DOHH2 (cell line): ENCODE data around the gene APOL2.

Source experiments
- EZH2phosphoT487 ChIP-seq: fragments of 200-600 bp; sonication (generic); IDR thresholded peaks from 2 replicates; pipeline ENCODE4 v1.6.1; 2017; ENCODE audit warnings: borderline replicate concordance, mild to moderate bottlenecking, antibody characterized with exemption, low read length, moderate library complexity, mixed read lengths
- TF ChIP-seq, protein P1 (sequence below): fragments of 200-600 bp; sonication (generic); IDR thresholded peaks from one replicate; pipeline ENCODE4 v1.5.1; 2014; ENCODE audit warnings: antibody characterized with exemption, mild to moderate bottlenecking, low read depth, low read length; ENCODE audit not compliant: poor library complexity, severe bottlenecking

- TF ChIP-seq, protein P1, sequence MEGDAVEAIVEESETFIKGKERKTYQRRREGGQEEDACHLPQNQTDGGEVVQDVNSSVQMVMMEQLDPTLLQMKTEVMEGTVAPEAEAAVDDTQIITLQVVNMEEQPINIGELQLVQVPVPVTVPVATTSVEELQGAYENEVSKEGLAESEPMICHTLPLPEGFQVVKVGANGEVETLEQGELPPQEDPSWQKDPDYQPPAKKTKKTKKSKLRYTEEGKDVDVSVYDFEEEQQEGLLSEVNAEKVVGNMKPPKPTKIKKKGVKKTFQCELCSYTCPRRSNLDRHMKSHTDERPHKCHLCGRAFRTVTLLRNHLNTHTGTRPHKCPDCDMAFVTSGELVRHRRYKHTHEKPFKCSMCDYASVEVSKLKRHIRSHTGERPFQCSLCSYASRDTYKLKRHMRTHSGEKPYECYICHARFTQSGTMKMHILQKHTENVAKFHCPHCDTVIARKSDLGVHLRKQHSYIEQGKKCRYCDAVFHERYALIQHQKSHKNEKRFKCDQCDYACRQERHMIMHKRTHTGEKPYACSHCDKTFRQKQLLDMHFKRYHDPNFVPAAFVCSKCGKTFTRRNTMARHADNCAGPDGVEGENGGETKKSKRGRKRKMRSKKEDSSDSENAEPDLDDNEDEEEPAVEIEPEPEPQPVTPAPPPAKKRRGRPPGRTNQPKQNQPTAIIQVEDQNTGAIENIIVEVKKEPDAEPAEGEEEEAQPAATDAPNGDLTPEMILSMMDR: no peak
- no peak for TF ChIP-seq EZH2phosphoT487
Observed at GRCh38 chr22:36206255-36206654, 33.1 kb downstream of the APOL2 start.
